HFFc6 (cell line): ENCODE results near the gene GFRA1. TPM values are rescaled to one million over a fixed set of nuclear protein-coding genes. Genes with fewer than 3 reads are reported as not detected.

Experiments
- DNase-seq: peaks from one replicate; pipeline ENCODE4 v3.0.0-alpha.2; 2018
- H3K27ac Mint-ChIP-seq: 2 replicates; pipeline ENCODE4 v1.8.0; 2020; ENCODE audit warnings: mild to moderate bottlenecking, mixed read lengths
- H3K27me3 Mint-ChIP-seq: 2 replicates; pipeline ENCODE4 v1.8.0; 2021; ENCODE audit warnings: mild to moderate bottlenecking, moderate library complexity, mixed read lengths; ENCODE audit not compliant: insufficient read depth
- H3K36me3 Mint-ChIP-seq: 2 replicates; pipeline ENCODE4 v1.8.0; 2021; ENCODE audit warnings: low read depth, mixed read lengths
- H3K4me1 Mint-ChIP-seq: 2 replicates; pipeline ENCODE4 v1.8.0; 2020; ENCODE audit warnings: low read depth, mixed read lengths
- H3K4me3 Mint-ChIP-seq: 2 replicates; pipeline ENCODE4 v1.8.0; 2020; ENCODE audit warnings: mild to moderate bottlenecking, moderate library complexity, mixed read lengths
- H3K9me3 Mint-ChIP-seq: 2 replicates; pipeline ENCODE4 v1.8.0; 2020; ENCODE audit warnings: mild to moderate bottlenecking, mixed read lengths
- CTCF ChIP-seq: fragments of 200-600 bp; sonication (generic); IDR thresholded peaks from 2 replicates; pipeline ENCODE4 v1.5.0; 2021; ENCODE audit warnings: antibody characterized with exemption, mild to moderate bottlenecking
- total RNA-seq, 6 experiments: library from RNA; stranded (reverse); fragmentation: NEBNext Ultra II Directional; extraction: Animal tissue kit (Norgen Biotek cat#: 25700); gene quantifications; 2 replicates in 1 of 6; 3 replicates in 5 of 6; pipeline ENCODE4 v1.2.3, GENCODE V29; 2021

The GFRA1 gene
- total RNA-seq, 6 experiments from 2014 or later: 7.3 to 17.2 (median 15.9) TPM

GRCh38 chr10:116211682-116212081 lies 61.3 kb downstream of the GFRA1 start:
- peak; percentile 79 for DNase-seq
- H3K27ac Mint-ChIP-seq: peak overlapping the region; percentile 16; the same call in 1 of the 2 replicates
- H3K9me3 Mint-ChIP-seq: no peaks in the 10 kb centered on the region
- peaks cover 6% of the 10 kb centered on the region for H3K27me3 Mint-ChIP-seq
- H3K4me1 Mint-ChIP-seq: peaks cover 27% of the 10 kb centered on the region
- H3K4me3 Mint-ChIP-seq: no peak overlapping the region
- H3K36me3 Mint-ChIP-seq: no peaks in the 10 kb centered on the region
- TF ChIP-seq CTCF: no peak

- H3K27me3 Mint-ChIP-seq: peaks cover 6% of the 10 kb centered on the region
- peaks cover 27% of the 10 kb centered on the region for H3K4me1 Mint-ChIP-seq
- TF ChIP-seq CTCF: no peak
- no peak for DNase-seq
- no peaks in the 10 kb centered on the region for H3K36me3 Mint-ChIP-seq
- no peak overlapping the region for H3K4me3 Mint-ChIP-seq
- H3K9me3 Mint-ChIP-seq: no peaks in the 10 kb centered on the region
- H3K27ac Mint-ChIP-seq: no peak overlapping the region
Measured at GRCh38 chr10:116210588-116211346, 62.2 kb downstream of the GFRA1 start.

- DNase-seq: no peak
- Mint-ChIP-seq H3K36me3 (no peaks in the 10 kb centered on the region), H3K27ac (no peak overlapping the region), H3K27me3 (peaks cover 4% of the 10 kb centered on the region; the same call in 1 of the 2 replicates), H3K4me3 (no peak overlapping the region), H3K9me3 (no peaks in the 10 kb centered on the region), H3K4me1 (peaks cover 27% of the 10 kb centered on the region)
- no peak for TF ChIP-seq CTCF
Measured at GRCh38 chr10:116209781-116210180, 63.2 kb downstream of the GFRA1 start.

GRCh38 chr10:116208956-116209567 lies 63.9 kb downstream of the GFRA1 start:
- Mint-ChIP-seq H3K27ac (no peak overlapping the region), H3K4me3 (no peak overlapping the region), H3K27me3 (peaks cover 2% of the 10 kb centered on the region; the same call in 1 of the 2 replicates), H3K4me1 (peaks cover 27% of the 10 kb centered on the region), H3K9me3 (no peaks in the 10 kb centered on the region), H3K36me3 (no peaks in the 10 kb centered on the region)
- DNase-seq: no peak
- TF ChIP-seq CTCF: no peak

- H3K4me1 Mint-ChIP-seq: peaks cover 25% of the 10 kb centered on the region
- no peak overlapping the region for H3K4me3 Mint-ChIP-seq
- peaks cover 8% of the 10 kb centered on the region for H3K9me3 Mint-ChIP-seq
- H3K27ac Mint-ChIP-seq: no peak overlapping the region
- H3K27me3 Mint-ChIP-seq: peaks cover 4% of the 10 kb centered on the region; the same call in 1 of the 2 replicates
- H3K36me3 Mint-ChIP-seq: peaks cover 4% of the 10 kb centered on the region
- DNase-seq: no peak
- no peak for TF ChIP-seq CTCF
Measured at GRCh38 chr10:116207690-116208089, 65.3 kb downstream of the GFRA1 start.
